Gastroesophageal sphincter (tissue), 4 donors: ENCODE data around the gene MACF1. TPM values are rescaled to one million over a fixed set of nuclear protein-coding genes. Genes with fewer than 3 reads are reported as not detected.

Experiments used
- ATAC-seq: fragments of 150-250 bp; one replicate; pipeline ENCODE4 v1.9.1; 2016; ENCODE audit warnings: mild to moderate bottlenecking, moderate library complexity
- H3K27ac ChIP-seq, 4 donors: fragments of 200-600 bp; sonication (generic) in 3 of 4; 1 replicate in 3 of 4; 2 replicates in 1 of 4; pipeline ENCODE4 v1.5.1; 2016 to 2019
- H3K27me3 ChIP-seq: fragments of 200-600 bp; sonication (generic); one replicate; pipeline ENCODE4 v1.5.1; 2019
- H3K36me3 ChIP-seq, 2 donors: fragments of 200-600 bp; sonication (generic); one replicate each; pipeline ENCODE4 v1.5.1; 2019; ENCODE audit warnings: control low read depth in 1 of 2
- H3K4me1 ChIP-seq, 3 donors: fragments of 200-600 bp; sonication (generic); 1 replicate in 2 of 3; 2 replicates in 1 of 3; pipeline ENCODE4 v1.5.1; 2016 to 2019; ENCODE audit warnings: control low read depth in 2 of 3
- H3K4me3 ChIP-seq, 2 donors: fragments of 200-600 bp; sonication (generic); one replicate each; pipeline ENCODE4 v1.5.1; 2019; ENCODE audit warnings: mild to moderate bottlenecking in 1 of 2, moderate library complexity in 1 of 2
- H3K9me3 ChIP-seq, 3 donors: fragments of 200-600 bp; sonication (generic); one replicate each; pipeline ENCODE4 v1.5.1; 2017 to 2019; ENCODE audit warnings: control low read depth in 2 of 3
- EP300 ChIP-seq: sonication (generic); formaldehyde crosslinking; IDR thresholded peaks from one replicate; pipeline ENCODE4 v1.6.1; 2017; ENCODE audit warnings: antibody characterized with exemption, mild to moderate bottlenecking
- POLR2A ChIP-seq, 2 donors: fragments of 450-650 bp; IDR thresholded peaks; one replicate each; pipeline ENCODE4 v1.6.1; 2017; ENCODE audit warnings: antibody characterized with exemption in 2 of 2, mild to moderate bottlenecking in 2 of 2, moderate library complexity in 1 of 2
- POLR2AphosphoS5 ChIP-seq: sonication (generic); formaldehyde crosslinking; IDR thresholded peaks from one replicate; pipeline ENCODE4 v1.6.1; 2017; ENCODE audit warnings: antibody characterized with exemption
- WGBS, 2 donors: methylation state at CpG; one replicate each; pipeline ENCODE4 v1.1.5; 2018; ENCODE audit warnings: low coverage in 1 of 2; 5-methylcytosine and 5-hydroxymethylcytosine counted together
- total RNA-seq, 4 donors: library from RNA; depleted of rRNA; stranded (reverse); fragments of >200 nt; gene quantifications; one replicate each; pipeline ENCODE4 v1.1.0, GENCODE V29; 2016
- TF ChIP-seq, protein P1 (sequence below), 4 experiments: fragments of 200-600 bp in 2 of 4; fragments of 450-650 bp in 2 of 4; sonication (generic) in 1 of 4; IDR thresholded peaks; one replicate each; pipeline ENCODE4 v1.5.1; 2017 to 2019; ENCODE audit warnings: antibody characterized with exemption in 4 of 4, mild to moderate bottlenecking in 2 of 4, moderate library complexity in 2 of 4

Gene MACF1
- total RNA-seq, 4 donors from 2014 or later: 454 to 752 (median 541) TPM

DNA sequence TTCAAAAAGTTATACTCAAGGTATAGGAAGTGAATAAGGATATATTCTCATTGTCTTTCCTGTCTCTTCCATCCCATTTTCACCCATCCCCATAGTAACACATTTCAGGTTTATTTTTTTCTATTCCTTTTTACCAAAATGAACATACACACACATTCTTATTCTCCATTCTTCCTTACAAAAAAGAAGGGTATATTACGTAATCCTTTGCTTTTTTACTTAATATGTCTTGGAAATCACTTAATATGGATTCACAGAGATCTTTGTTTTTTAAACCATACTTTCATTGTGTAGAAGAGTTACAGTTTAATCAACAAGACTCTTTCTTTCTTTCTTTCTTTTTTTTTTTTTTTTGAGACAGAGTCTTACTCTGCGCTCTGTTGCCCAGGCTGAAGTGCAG lies 158.8 kb downstream of the MACF1 start:
- Histone ChIP-seq H3K36me3 (peaks cover 3 to 94% of the 10 kb centered on the region in 2 donors), H3K9me3 (no peaks in the 10 kb centered on the region), H3K4me1 (peaks cover 7 to 13% (median 9%) of the 10 kb centered on the region in 3 donors), H3K4me3 (no peak overlapping the region), H3K27me3 (no peaks in the 10 kb centered on the region), H3K27ac (peak overlapping the region in 1 of 4 donors; percentile 45)
- no peak for ATAC-seq
- WGBS, 2 donors: 86 to 92% methylated on average over 2 of the region's 2 CpGs
- no peak for TF ChIP-seq EP300
- no peak for TF ChIP-seq POLR2AphosphoS5
- TF ChIP-seq POLR2A (IDR thresholded peaks at IDR 0.05): no peak
- TF ChIP-seq, protein P1, sequence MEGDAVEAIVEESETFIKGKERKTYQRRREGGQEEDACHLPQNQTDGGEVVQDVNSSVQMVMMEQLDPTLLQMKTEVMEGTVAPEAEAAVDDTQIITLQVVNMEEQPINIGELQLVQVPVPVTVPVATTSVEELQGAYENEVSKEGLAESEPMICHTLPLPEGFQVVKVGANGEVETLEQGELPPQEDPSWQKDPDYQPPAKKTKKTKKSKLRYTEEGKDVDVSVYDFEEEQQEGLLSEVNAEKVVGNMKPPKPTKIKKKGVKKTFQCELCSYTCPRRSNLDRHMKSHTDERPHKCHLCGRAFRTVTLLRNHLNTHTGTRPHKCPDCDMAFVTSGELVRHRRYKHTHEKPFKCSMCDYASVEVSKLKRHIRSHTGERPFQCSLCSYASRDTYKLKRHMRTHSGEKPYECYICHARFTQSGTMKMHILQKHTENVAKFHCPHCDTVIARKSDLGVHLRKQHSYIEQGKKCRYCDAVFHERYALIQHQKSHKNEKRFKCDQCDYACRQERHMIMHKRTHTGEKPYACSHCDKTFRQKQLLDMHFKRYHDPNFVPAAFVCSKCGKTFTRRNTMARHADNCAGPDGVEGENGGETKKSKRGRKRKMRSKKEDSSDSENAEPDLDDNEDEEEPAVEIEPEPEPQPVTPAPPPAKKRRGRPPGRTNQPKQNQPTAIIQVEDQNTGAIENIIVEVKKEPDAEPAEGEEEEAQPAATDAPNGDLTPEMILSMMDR (IDR thresholded peaks at IDR 0.05): no peak

DNA sequence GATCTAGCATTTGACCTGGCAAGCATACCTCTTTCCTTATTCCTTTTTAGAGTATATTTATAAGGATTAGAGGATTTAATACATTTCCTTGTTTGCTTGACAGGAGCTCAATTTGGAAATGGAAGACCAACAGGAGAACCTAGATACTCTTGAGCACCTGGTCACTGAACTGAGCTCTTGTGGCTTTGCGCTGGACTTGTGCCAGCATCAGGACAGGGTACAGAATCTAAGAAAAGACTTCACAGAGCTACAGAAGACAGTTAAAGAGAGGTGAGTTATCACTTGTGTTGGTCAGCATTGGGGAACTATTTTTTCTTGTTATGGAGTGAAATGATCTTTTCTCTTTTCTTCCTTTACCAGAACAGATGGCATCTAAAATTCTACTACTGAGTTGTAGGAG lies 163.6 kb downstream of the MACF1 start:
- H3K36me3 ChIP-seq: peaks cover 0 to 94% of the 10 kb centered on the region in 2 donors
- H3K27ac ChIP-seq: peak overlapping the region in 2 of 4 donors; percentile 74 to 81
- 100% methylated on average over 1 of the region's 1 CpG for WGBS, 2 donors
- no peaks in the 10 kb centered on the region for H3K9me3 ChIP-seq
- ATAC-seq: no peak
- no peak for TF ChIP-seq POLR2AphosphoS5
- TF ChIP-seq EP300: no peak
- no peak for TF ChIP-seq POLR2A (IDR thresholded peaks at IDR 0.05)
- TF ChIP-seq, protein P1 (IDR thresholded peaks at IDR 0.05): no peak
- no peak overlapping the region for H3K4me3 ChIP-seq
- no peaks in the 10 kb centered on the region for H3K27me3 ChIP-seq
- peaks cover 0 to 28% (median 7%) of the 10 kb centered on the region in 3 donors for H3K4me1 ChIP-seq

GRCh38 chr1:39369565-39369964 lies 165.1 kb downstream of the MACF1 start:
- H3K4me3 ChIP-seq: no peak overlapping the region
- peak overlapping the region; percentile 72 to 91 (median 78) for H3K27ac ChIP-seq
- peaks cover 5 to 96% of the 10 kb centered on the region in 2 donors for H3K36me3 ChIP-seq
- peak; percentile 61 for ATAC-seq
- H3K9me3 ChIP-seq: no peaks in the 10 kb centered on the region
- no peaks in the 10 kb centered on the region for H3K27me3 ChIP-seq
- whole genome bisulfite sequencing, 2 donors: 38 to 46% methylated on average over 4 of the region's 4 CpGs
- TF ChIP-seq POLR2AphosphoS5: peak; percentile 29
- no peak for TF ChIP-seq POLR2A (IDR thresholded peaks at IDR 0.05)
- peaks cover 0 to 28% (median 7%) of the 10 kb centered on the region in 3 donors for H3K4me1 ChIP-seq

GRCh38 chr1:39370602-39371001 lies 166.1 kb downstream of the MACF1 start:
- no peaks in the 10 kb centered on the region for H3K27me3 ChIP-seq
- WGBS, 2 donors: 62% methylated on average over 1 of the region's 1 CpG; no CpG with 5 or more reads in 1 of the 2 donors
- peak overlapping the region; percentile 72 to 91 (median 78) for H3K27ac ChIP-seq
- TF ChIP-seq, protein P1 (IDR thresholded peaks at IDR 0.05): no peak
- no peak for TF ChIP-seq EP300
- TF ChIP-seq POLR2AphosphoS5: no peak
- no peak for TF ChIP-seq POLR2A (IDR thresholded peaks at IDR 0.05)
- peaks cover 5 to 98% of the 10 kb centered on the region in 2 donors for H3K36me3 ChIP-seq
- no peak for ATAC-seq
- no peak overlapping the region for H3K4me3 ChIP-seq
- H3K9me3 ChIP-seq: no peaks in the 10 kb centered on the region
- H3K4me1 ChIP-seq: peaks cover 0 to 28% (median 7%) of the 10 kb centered on the region in 3 donors

DNA sequence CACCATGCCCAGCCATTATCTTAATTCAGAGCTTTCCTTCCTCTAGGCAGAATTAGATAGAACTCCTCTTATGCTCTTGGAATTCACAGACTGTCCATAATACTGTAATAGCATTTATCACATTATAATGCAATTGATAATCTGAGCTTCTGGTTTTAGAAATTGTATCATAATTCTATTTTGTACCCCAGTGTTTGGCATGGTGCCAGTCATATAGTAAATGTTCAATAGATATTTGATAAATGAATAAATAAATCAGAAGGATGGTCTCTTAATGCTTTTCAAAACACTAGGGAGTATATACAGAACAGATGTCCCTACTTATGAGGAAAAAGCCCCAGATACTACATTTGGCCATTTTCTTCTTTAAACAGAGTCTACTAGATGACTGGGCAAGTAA lies 167.6 kb downstream of the MACF1 start:
- no peak overlapping the region for H3K4me3 ChIP-seq
- H3K36me3 ChIP-seq: peaks cover 5 to 98% of the 10 kb centered on the region in 2 donors
- H3K27ac ChIP-seq: peak overlapping the region in 1 of 4 donors; percentile 15
- ATAC-seq: no peak
- peaks cover 0 to 28% (median 7%) of the 10 kb centered on the region in 3 donors for H3K4me1 ChIP-seq
- TF ChIP-seq EP300 (no peak), POLR2AphosphoS5 (no peak), POLR2A (IDR thresholded peaks at IDR 0.05) (no peak)
- TF ChIP-seq, protein P1 (IDR thresholded peaks at IDR 0.05): no peak
- no peaks in the 10 kb centered on the region for H3K9me3 ChIP-seq
- H3K27me3 ChIP-seq: no peaks in the 10 kb centered on the region
